Middle frontal gyrus (tissue), 1 donor: ENCODE measurements around the gene ITFG1.
"Not testable (repeated sequence)": the region's sequence is repeated elsewhere in the genome, so short reads cannot be mapped to it uniquely, and the experiment has no call there.

Experiments
- DNase-seq: peaks from one replicate; pipeline ENCODE4 v3.0.0-alpha.2; 2015; ENCODE audit warnings: low spot score; ENCODE audit errors: extremely low spot score

The ITFG1 gene

DNA sequence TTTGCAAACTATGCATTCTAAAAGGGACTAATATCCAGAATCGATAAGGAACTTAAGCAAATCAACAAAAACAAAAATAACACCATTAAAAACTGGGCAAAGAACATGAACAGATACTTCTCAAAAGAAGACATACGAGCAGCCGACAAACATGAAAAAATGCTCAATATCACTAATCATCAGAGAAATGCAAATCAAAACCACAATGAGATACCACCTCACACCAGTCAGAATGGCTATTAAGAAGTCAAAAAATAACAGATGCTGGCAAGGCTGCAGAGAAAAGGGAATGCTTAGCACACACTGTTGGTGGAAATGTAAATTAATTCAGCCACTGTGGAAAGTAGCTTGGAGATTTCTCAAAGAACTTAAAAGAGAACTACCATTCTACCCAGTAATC is 130.3 kb downstream of the ITFG1 start:
- not testable (repeated sequence) for DNase-seq

DNA sequence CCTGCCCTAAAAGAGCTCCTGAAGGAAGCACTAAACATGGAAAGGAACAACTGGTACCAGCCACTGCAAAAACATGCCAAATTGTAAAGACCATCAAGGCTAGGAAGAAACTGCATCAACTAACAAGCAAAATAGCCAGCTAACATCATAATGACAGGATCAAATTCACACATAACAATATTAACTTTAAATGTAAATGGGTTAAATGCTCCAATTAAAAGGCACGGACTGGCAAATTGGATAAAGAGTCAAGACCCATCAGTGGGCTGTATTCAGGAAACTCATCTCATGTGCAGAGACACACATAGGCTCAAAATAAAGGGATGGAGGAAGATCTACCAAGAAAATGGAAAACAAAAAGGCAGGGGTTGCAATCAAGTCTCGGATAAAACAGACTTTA is 136.6 kb downstream of the ITFG1 start:
- not testable (repeated sequence) for DNase-seq

DNA sequence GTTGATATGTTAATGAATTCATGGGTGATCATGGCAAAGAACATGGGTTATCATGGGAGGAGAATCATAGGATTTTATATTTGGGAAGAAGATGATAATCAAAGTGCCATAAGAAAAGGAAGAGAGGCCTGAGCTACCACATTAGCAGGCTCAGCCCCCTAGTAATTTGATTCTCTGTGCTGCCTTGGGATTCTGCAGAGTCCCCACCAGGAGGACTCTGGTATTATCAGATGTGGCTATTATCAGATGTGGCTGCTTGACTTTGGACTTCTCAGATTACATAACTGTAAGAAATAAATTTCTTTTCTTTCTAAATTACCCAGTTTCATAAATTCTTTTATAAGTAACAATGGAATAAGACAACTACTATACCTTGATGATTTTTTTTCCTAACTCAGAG is 137.6 kb downstream of the ITFG1 start:
- no peak for DNase-seq

DNA sequence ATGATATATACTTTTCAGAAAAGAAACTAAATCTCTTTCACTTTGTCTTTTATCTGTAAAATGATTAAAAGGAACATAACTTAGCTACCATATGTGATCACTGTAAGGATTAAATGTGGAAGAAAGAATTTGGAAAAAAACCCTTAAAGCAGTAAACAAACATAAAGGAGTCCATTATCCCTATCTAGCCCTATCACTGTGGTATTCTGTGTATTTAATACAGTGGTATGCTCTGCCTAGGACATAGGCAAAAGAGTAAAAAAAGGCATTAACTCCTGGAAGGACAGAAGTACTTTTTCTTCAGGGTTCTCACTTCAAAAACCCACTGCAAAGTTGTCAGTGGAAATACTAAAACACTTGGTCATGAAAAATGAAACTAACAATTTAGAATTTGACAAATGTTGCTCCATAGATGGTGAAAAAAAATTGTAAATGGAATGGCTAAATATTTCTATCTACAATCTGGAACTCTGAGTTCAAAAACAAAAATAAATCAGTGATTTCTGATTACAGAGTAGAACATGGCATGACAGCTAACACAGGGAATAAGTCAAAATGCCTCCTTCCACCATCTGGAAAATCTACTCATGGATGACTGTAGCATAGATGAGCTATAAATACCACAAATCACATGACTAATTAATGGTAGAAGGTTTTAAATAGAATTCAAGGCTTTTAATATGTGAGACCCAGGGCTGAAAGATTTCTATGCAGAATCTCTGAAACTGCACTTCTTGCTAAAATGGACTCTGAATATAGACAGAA is 140.1 kb downstream of the ITFG1 start:
- no peak for DNase-seq

DNA sequence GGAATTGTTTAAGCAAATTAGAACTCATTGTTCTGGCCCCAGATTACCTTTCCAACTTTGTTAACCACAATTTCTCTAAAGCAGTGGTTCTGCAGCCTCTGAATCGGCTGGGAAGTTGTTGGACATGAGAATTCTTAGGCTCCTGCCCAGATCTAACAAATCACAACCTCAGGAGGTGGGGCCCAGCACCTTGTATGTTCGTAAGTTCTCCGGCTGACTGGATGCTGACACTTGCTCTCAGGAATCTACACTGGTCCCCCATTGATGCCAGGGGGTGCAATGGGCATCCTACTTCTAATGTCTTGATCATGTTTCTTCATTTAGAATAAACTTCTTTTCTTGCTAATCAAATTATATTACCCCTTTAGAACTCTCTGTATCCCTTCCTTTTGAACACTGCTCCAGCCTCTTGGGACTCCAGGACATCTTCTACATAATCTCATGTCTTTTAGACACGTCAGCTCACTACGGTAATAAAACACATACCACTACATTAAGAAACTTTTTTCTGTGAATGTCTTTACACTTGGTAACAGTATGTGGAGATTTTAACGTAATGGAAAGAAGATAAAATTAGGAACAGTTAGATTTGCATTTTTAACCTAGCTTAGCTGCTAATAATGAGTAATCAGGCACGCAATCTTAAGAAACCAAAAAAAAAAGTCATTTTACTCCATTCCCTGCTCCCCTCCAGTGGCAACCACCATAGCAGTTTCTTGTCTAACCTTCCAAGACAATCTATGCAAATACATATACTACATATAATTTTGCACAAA is 143.2 kb downstream of the ITFG1 start:
- DNase-seq: no peak

DNA sequence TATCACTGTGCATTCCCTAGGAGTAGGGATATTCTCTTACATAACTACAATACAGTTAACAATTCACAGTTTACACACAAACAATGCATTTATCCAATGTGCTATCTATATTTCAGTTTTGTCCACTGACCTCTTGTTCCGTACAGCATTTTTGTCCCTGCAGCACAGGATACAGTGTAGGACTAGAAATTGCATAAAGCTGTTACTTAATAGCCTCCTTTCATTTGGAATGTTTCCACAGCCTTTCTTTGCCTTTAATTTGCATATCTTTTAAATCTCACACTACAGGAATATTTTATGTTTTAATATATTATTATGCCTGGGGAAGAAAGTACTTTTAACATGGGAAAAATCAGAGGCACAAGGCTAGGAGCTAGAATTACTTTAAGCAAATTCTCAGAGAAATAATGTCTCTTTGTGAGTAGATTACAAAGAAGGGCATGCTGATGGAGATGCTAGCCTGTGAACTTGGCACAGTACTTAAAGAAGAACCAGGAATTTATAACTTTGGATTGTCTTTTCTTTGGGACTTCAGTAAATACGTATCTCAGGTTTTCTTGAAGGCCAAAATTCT is 144.3 kb downstream of the ITFG1 start:
- no peak for DNase-seq

DNA sequence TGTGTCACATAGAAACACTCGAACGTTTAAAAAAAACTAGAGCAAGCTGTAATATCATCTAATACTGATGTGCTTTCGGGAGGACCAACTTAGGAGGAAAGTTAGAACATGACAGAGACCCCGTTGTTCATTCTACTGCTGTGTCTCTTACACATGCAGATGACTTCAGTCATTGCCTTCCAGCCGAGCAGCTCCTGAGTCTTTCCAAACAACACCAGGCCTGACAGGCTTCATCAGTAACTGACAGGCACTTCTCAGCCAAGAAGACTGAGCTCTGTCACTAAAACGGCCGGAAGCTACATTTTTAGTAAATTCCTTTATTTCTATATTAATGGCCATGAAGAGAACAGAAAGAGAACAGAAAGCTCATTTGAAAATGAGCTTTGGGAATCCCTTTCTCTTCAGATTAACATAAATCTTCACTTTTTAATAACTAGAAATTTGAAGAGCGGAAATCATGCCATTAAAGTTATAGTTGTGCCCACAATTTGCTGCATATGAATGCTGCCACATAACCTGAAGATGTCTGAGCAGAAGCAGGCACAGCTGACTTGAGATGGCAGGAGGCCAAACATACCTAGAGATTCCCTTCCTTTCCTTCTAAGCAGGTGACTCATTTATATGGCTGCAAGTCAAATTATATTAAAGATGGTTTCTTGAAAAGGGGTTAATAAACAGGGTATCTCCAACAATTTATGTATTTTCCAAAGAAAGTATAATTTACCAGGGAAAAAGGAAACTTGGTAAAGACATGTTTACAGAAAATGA is 148.9 kb downstream of the ITFG1 start:
- no peak for DNase-seq

DNA sequence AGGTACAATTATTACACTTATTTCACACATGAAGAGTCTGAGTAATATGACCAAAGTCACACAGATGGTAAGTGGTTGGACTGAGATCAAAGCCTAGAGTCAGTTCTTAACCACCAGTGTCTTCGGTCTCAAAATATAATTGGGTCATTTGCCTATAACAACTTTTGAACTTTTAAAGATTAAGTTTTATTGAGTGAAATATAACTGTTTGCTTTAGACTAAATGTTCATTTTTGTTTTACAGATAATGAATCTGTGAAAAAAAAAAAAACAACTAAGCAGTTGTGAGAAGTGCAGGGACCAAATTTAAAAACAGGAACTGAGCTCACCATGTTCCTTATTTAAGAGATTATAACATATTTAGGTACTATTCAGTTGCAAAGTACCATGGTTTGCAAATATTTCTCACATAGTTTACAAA is 150.1 kb downstream of the ITFG1 start:
- DNase-seq: no peak

DNA sequence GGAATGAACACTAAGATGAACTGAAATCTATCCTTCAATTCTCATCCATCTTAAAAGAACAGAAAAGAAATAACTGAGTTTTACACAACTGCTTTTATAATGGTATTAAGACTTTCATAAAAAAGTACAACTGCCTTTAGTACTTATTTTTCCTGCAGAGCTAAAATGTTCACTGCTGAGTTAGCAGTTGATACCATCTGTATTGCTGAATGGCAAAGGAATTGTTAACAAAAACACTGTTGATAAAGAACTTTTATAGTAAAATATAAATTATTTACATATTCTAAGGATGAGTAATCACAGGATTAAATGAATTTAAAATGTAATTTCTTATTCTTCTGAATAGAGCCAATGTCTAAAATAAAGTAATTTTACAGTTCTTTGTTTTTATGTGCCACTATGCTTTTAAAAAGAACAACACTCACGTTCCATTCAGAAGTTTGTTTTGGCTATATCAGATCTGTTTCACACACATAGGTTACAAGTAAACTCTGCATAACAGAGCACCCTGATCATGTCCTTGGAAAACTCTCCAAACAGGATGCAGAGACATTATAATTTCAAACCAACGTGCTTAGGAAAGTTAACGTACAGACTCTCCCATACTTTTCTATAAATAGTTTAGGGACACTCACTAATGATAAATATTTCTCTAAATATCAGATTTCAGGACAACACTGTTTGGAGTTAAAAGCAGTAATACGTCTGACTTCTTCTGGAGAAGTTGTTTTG is 151.1 kb downstream of the ITFG1 start:
- DNase-seq: no peak

DNA sequence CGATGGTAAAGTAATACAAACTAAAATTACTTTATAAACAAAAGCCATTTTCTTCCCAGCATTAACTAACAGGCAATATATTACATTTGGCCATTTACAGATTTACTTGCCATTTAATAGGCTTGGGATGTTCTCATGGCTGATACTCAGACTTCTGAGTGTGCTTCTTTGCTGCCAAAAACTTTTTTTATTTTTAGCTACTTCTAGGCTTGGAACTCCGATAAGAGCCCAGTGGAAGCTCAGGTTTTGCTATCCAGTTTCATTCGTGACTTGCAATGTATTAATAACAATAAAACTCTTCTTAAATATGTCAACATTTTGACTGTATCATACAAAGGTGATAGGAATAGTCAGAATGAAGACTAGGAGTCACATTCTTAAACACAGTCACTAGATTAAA is 152.3 kb downstream of the ITFG1 start:
- no peak for DNase-seq

DNA sequence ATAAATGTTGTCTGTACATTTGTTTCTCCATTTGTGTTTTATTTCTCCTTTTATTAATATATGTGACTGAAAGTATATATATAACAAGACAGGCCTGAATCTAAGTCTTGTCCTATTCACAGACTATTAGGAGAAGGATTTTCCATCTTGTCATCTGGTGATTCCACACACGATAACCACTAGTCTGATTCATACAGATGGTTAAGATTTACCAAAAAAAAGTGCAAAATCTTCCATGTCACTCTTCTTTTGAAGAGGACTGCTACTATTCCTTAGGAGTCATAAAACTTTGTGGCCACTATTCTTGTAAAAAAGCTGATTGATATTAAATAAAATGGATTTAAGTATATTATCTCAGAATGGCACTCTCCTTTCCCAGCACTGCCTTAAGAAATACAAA is 156.3 kb downstream of the ITFG1 start:
- DNase-seq: no peak

DNA sequence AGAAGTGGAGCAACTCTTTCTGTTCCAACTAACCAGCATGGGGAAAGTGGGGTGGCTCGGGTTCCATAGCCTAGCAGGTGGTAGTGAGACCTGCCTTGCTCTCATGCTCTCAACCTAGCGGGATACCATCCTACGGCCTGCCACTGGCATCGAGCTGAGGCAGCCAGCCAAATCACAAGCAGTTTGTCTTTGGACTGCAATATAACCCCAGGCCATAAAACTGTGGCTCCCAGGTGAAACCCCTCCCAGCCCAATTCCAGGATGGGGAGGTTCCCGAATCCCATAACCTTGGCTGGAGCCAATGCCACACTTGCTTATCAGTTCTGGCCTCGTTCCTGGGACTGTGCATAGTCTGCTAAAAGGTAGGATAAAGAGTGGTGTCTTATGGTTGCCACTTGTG is 161.3 kb downstream of the ITFG1 start:
- DNase-seq: no peak

DNA sequence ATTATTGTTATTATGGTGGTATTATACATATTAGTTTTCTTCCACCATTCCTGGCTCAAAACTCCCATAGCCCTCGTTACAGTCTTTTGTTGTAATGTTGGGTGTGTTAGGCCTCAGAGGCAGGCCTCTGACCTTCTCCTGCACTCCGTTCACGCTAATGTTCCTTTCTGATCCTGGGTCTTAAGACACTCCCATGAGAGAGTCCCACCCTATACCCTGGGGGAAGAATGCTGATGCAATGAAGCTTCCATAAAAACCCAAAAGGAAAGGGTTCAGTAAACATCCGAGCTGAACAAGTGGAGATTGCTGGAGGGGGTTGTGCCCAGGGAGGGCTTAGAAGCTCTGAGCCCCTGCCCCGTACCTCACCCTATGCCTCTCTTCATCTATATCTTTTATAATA is 175.9 kb downstream of the ITFG1 start:
- DNase-seq: no peak

DNA sequence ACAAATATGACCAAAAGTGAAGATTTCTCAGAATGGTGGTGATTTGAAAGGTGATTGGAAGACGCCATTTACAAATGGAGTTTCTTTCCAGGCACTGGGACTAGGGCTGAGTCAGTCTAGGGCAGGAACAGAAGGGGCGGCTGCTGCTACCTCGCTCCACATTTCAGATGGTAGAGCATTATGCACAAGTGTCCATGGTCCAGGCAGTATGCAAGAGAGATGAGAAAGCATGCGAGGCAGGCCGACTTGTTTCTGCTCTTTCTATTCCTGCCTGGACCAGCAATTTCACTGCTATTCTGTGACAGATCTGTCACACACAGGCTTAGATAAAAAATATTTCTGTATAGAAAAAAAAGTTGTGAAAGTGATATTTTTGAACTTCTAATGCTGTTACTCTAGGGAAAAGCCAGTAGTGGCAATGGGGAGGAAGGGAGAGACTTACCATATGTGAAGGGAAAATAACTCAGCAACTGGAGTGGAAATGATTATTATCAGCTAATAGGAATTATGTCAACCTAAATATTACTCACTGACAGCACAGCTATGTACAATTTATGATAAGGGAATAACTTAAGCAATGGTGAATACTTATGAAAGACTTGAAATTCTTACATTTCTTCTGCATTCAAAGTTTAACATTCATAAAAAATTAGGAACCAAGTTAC is 182.4 kb downstream of the ITFG1 start:
- no peak for DNase-seq

DNA sequence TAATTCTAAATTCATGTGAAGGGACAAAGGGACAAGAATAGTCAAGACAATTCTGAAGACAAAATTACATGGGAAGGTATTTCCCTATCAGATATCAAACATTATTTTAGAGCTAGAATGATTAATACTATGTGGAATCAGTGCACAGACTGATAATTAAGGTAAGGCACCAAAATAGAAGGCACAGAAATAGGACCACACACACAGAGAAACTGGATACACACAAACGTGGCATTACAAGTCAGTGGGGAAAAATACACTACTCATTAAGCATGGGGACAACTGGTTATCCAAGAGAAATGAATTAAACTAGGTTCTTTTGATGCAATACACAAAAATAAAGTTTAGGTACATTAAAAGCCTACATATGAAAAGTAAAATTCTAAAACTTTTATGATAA is 184.3 kb downstream of the ITFG1 start:
- no peak for DNase-seq

DNA sequence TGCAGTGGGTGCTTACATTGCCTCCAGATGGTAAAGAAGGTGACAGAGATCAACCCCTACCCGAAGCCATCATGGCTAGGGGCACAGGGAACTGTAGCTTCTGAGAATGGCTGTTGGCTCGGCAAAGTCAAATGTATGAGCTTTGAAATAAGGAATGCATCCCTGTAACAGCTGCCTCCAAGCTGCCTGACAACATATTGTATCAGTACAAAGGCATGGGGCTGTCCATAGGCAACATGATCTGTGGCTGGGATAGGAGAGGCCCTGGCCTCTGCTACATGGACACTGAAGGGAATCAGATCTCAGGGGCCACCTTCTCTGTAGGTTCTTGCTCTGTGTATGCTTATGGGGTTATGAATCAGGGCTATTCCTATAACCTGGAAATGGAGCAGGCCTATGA is 197.9 kb downstream of the ITFG1 start:
- no peak for DNase-seq

DNA sequence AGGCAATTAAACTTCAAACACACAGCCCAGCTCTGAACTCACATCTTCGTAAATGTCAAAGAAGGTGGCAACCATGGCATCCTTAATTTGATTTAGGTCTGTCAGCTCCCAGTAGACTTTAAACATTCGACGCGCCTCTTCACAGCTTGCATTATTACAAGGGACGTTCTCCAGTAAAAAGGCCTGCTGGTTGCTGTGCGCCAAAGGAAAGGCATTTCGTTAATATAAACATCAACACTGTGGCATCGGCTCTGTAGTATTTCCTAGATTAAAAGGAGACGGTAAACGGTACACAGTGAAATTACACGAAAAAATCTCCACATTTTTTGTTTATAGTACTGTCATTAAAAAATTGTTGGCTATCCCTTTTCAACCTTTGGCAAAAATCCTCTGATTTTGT is 200.4 kb downstream of the ITFG1 start:
- DNase-seq: no peak

DNA sequence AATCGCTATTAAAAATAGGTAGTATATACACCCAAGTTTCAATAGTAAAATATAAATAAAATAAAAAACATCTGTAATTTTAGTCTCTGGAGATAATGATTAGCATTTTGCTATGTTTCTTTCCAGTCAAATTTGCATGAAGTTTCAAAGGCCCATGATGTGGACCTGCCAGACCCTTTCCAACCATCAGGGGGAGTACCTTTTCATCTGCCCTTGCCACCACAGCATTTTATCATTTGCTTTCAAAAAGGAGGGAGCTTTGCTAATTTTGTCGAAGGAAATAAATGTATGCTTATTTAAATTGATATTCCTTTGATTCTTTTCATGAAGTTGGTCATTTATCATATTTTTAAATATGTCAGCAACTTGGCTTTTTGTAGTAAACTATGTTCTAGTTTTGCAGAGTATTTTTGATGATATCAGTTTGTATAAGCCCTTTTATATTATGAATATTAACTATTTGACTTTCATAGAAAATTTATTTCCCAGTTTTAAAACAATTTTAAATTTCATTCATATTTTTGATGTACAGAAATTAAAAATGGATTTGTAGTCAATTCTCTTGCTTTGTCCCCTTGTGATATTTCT is 201.9 kb downstream of the ITFG1 start:
- no peak for DNase-seq

DNA sequence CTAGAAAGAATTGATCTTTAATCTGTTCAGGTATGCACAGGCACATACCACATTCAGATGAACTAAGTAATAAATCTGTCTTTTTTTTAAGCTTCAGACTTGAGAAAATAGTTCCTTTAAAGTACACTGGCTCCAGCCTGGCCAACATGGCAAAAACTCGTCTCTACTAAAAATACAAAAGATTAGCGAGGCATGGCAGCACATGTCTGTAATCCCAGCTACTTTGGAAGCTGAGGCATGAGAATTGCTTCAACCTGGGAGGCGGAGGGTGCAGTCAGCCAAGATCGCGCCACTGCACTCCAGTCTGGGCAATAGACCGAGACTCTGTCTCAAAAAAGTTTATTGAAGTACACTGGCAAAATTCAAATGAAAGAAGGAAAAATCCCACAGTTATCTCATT is 206.1 kb downstream of the ITFG1 start:
- DNase-seq: no peak

DNA sequence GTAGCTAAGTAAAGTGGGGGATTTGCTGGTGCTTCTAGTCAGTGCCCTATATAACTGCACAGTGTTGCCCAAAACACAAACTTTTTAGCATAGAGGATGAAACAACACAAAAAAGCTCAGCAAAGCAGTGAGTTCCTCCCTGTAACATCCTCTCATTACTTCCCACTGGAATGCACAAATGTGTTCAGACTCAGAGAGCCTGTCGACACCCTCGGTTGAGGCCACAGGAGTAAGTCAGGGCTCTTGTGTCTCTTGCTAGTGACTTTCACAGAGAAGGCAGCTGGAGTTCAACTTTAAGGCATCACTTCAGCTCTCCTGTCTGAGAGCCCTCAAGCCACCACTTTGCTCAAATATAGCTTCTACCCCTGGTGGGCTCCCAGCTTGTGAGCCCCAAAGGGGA is 209.9 kb downstream of the ITFG1 start:
- no peak for DNase-seq
